ENCODE data around the gene LMBR1. TPM values are rescaled to one million over a fixed set of nuclear protein-coding genes. Genes with fewer than 3 reads are reported as not detected.

LMBR1 gene
- total and polyA plus RNA-seq, 2 of the 13 experiments (the other 11 are each of a cell fraction or from before 2014, with no cell fraction given): 20.9 to 39.6 TPM

- Histone ChIP-seq H3K36me3 (replicated peaks in 1 of 2; ENCODE audit: control insufficient read depth in 1 of 2, insufficient read depth in 2 of 2, low read length in 2 of 2) (no peaks in the 10 kb centered on the region), H3K9ac (ENCODE audit: insufficient read depth, low read depth, low read length) (no peak overlapping the region), H3K27ac (ENCODE audit: extremely low read length, insufficient read depth, low read length) (no peak overlapping the region), H3K27me3 (ENCODE audit: control insufficient read depth in 1 of 2, insufficient read depth in 2 of 2, low read length in 2 of 2) (no peaks in the 10 kb centered on the region), H3K9me3 (ENCODE audit: low read length) (no peaks in the 10 kb centered on the region), H3K4me3 (replicated peaks in 1 of 3; ENCODE audit: insufficient read depth in 1 of 3, low read depth in 2 of 3, low read length in 3 of 3) (no peak overlapping the region), H3K4me2 (ENCODE audit: low read depth, low read length) (no peak overlapping the region), H4K20me1 (ENCODE audit: insufficient read depth, low read length) (no peaks in the 10 kb centered on the region), H2AFZ (ENCODE audit: low read length) (no peak overlapping the region), H3K79me2 (ENCODE audit: insufficient read depth, low read length) (peaks cover 27% of the 10 kb centered on the region), H3K4me1 (ENCODE audit: insufficient read depth, low read length) (peaks cover 13% of the 10 kb centered on the region)
- no peak for FAIRE-seq
- DNase-seq (ENCODE audit: low spot score): no peak
- intact Hi-C loops (cut with micrococcal nuclease; ENCODE audit: unreplicated experiment) (no loop called here), in situ Hi-C loops (cut with HindIII; ENCODE audit: extremely low pct_ligation_motif_present, low pct_unique_long_range_greater_than_20kb) (no loop called here)
- ChIA-PET POLR2A (no interaction called here), CTCF (ENCODE audit: low intra/inter-chr PET ratio, low total read pairs) (no interaction called here)
- WGBS (ENCODE audit: low lambda C conversion rate): 98% methylated on average over 2 of the region's 2 CpGs
- no peak for ATAC-seq
- BruUV-seq (replicated peaks): no TSS peak
- TF ChIP-seq ZBTB1 (CRISPR knock-in tag; IDR thresholded peaks at IDR 0.05; ENCODE audit: borderline replicate concordance): no peak
Observed at GRCh38 chr7:156843157-156843556, 49.8 kb downstream of the LMBR1 start.

- BruUV-seq (replicated peaks): no TSS peak
- Histone ChIP-seq H3K79me2 (ENCODE audit: insufficient read depth, low read length) (peaks cover 27% of the 10 kb centered on the region), H4K20me1 (ENCODE audit: insufficient read depth, low read length) (no peaks in the 10 kb centered on the region), H3K9me3 (ENCODE audit: low read length) (no peaks in the 10 kb centered on the region), H3K4me3 (replicated peaks in 1 of 3; ENCODE audit: insufficient read depth in 1 of 3, low read depth in 2 of 3, low read length in 3 of 3) (no peak overlapping the region), H3K4me2 (ENCODE audit: low read depth, low read length) (no peak overlapping the region), H3K36me3 (replicated peaks in 1 of 2; ENCODE audit: control insufficient read depth in 1 of 2, insufficient read depth in 2 of 2, low read length in 2 of 2) (no peaks in the 10 kb centered on the region), H2AFZ (ENCODE audit: low read length) (no peak overlapping the region), H3K4me1 (ENCODE audit: insufficient read depth, low read length) (peaks cover 13% of the 10 kb centered on the region), H3K27me3 (ENCODE audit: control insufficient read depth in 1 of 2, insufficient read depth in 2 of 2, low read length in 2 of 2) (no peaks in the 10 kb centered on the region), H3K9ac (ENCODE audit: insufficient read depth, low read depth, low read length) (no peak overlapping the region), H3K27ac (ENCODE audit: extremely low read length, insufficient read depth, low read length) (no peak overlapping the region)
- FAIRE-seq (no peak), DNase-seq (ENCODE audit: low spot score) (no peak), ATAC-seq (no peak)
- no peak for TF ChIP-seq SRY (CRISPR knock-in tag; IDR thresholded peaks at IDR 0.05)
- TF ChIP-seq ZNF644 (CRISPR knock-in tag; IDR thresholded peaks at IDR 0.05; ENCODE audit: low read depth): no peak
- no peak for TF ChIP-seq EEA1 (CRISPR knock-in tag; IDR thresholded peaks at IDR 0.05; ENCODE audit: borderline replicate concordance)
- no peak for TF ChIP-seq ZNF891 (CRISPR knock-in tag; IDR thresholded peaks at IDR 0.05)
- no peak for TF ChIP-seq ZNF496 (CRISPR knock-in tag; IDR thresholded peaks at IDR 0.05; ENCODE audit: insufficient replicate concordance)
- no peak for TF ChIP-seq ZNF615 (CRISPR knock-in tag; IDR thresholded peaks at IDR 0.05; ENCODE audit: borderline replicate concordance)
- TF ChIP-seq ZFP36 (IDR thresholded peaks at IDR 0.05; ENCODE audit: borderline replicate concordance, low read depth, low read length, partially characterized antibody): no peak
- no peak for TF ChIP-seq ZNF747 (CRISPR knock-in tag; IDR thresholded peaks at IDR 0.05; ENCODE audit: borderline replicate concordance)
- TF ChIP-seq ZNF562 (CRISPR knock-in tag; IDR thresholded peaks at IDR 0.05; ENCODE audit: borderline replicate concordance): no peak
- TF ChIP-seq GMEB1 (CRISPR knock-in tag; IDR thresholded peaks at IDR 0.05; ENCODE audit: borderline replicate concordance): no peak
- no peak for TF ChIP-seq XBP1 (CRISPR knock-in tag; IDR thresholded peaks at IDR 0.05)
- WGBS (ENCODE audit: low lambda C conversion rate): 98% methylated on average over 2 of the region's 2 CpGs
- ChIA-PET CTCF (ENCODE audit: low intra/inter-chr PET ratio, low total read pairs) (no interaction called here), POLR2A (no interaction called here)
- in situ Hi-C loops (cut with HindIII; ENCODE audit: extremely low pct_ligation_motif_present, low pct_unique_long_range_greater_than_20kb) (no loop called here), intact Hi-C loops (cut with micrococcal nuclease; ENCODE audit: unreplicated experiment) (no loop called here)
Observed at GRCh38 chr7:156842740-156843140, 50.2 kb downstream of the LMBR1 start.

Data from HepG2 (cell line).